Adipose tissue (tissue), 3 donors: ENCODE results near the gene ROBO3. TPM values are rescaled to one million over a fixed set of nuclear protein-coding genes. Genes with fewer than 3 reads are reported as not detected.
A peak's percentile ranks its signal among the peaks of the same experiment; 100 is the strongest.

ENCODE experiments used
- H3K27ac ChIP-seq: one replicate; pipeline ENCODE4 v1.5.1; 2013; ENCODE audit warnings: low read depth, low read length
- WGBS, 3 donors: extraction: QIAGEN DNeasy Blood & Tissue Kit; methylation state at CpG; one replicate each; pipeline ENCODE4 v1.1.7; 2013; 5-methylcytosine and 5-hydroxymethylcytosine counted together
- polyA plus RNA-seq, 3 donors: library from polyadenylated mRNA; stranded (reverse); fragments of 200-250 nt; gene quantifications; one replicate each; pipeline ENCODE4 v1.2.3, GENCODE V29; 2013
- donor health status: healthy with polysubstance abuse.
- donor health status: Bipolar disorder and iron deficiency.
- donor health status: healthy.

The ROBO3 gene
- polyA plus RNA-seq, 3 donors = 5.2 to 44.8 (median 21.7) TPM

DNA sequence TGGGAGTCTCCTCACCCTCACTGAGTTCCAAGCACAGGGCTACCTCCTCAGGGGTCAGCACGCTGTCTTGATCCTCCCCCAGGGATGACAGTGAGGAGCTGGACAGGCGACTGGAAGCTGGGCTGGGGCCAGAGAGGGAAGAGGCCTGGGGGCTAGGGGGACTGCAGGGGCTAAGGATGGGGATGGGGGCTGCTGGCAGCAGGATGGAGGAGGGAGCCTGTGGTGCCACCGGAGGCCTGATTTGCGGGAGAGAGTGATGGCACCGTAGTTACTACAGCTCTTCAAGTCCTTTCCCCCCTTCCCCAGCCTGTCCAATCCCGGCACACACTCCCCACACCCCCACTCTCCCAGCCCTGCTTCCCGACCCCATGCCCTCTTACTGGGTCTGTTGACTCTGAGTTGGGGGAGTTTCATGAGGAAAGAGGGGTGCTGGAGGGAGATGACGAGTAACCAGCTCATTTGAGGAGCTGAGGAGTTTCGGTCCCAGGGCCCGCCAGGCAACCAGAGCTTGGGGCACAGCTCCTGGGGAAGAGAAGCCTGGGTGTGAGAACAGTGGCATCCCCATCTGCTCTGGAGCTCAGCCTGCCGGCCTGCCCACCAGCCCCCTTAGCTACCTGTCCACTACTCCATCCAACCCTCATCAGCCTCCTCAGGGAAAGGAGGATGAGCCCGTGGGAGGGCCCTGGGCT lies 21.9 kb downstream of the ROBO3 start:
- 69 to 92% (median 88%) methylated on average over 11 to 12 of the region's 12 CpGs for WGBS, 3 donors
- H3K27ac ChIP-seq = no peak overlapping the region

DNA sequence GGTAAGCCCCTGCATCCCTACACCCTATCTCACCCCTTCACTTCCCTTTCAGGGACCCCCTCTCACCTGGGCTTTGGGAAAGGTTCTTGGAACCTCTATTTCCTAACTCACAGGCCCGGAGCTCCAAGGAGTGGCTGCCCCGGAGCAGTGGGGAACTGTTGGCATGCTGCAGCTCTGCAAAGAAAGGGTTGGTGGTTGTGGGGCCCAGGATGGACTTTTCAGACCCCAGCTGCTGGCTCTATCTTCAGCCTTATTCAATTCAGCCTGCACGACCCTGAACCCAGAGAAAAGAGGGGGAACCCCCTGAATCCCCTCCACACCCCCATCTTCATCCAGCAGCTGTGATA lies 22.4 kb downstream of the ROBO3 start:
- H3K27ac ChIP-seq = no peak overlapping the region
- WGBS, 3 donors = 74 to 82% (median 81%) methylated on average over 3 of the region's 3 CpGs

DNA sequence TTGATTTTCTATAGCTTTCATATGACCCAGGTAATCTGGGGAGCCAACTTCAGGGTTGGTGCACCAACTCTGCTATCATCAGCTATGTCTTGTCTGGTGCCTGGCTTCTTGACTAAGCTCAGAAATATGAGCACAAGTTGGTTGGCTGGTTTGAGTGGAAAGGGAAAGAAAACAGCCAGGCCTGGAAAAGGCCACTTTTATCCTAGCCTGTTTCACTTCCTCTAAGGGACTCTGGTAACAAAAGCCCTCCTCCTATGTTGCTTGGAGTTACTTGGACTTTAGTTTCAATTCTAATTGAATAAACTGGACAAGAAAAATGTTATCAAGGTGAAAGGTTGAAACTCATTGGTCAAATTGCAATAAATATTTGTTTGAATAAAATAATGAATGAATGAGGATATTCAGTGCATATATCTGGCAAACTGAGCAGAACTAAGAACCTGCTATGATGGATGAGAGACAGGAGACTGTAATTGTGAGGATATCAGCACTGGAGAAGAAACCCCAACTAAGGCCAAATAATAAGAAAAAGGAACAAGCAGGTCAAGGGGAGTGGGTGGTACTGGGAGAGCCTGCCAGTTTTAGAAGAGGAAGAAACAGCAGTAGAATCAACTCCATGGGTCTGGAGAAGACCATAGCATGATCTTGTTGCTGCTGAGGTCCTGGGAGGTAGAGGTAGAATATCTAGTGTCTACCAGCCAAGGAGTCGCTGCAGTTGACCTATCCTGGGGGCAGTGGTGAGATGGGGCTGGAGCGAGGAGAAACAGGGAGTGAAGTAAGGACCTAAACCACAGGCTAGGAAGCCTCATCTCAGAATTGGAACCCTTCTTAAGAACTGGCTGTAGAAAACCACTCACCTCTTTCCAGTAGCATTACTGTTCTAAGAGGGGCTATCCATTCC lies 24.2 kb downstream of the ROBO3 start:
- 86 to 88% (median 88%) methylated on average over 2 of the region's 2 CpGs for WGBS, 3 donors
- H3K27ac ChIP-seq = no peak overlapping the region

DNA sequence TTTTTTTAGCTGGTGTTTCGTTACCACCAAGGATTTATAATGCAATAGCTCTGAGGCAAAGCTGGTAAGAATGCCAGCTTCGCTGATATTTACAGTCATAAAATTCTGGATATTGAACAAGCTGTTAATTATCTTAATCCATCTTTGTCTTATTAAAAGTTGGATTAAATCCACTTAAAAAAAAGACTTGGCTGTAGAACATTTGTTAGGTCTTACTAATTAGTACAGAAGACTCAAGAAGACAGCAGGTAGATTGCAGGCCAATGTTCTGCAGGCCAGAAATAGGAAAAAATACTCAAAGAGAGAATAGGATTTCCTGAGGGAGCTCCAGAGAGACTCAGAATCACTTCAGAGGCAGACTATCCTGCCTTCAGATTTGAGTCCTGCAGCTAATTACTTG lies 24.9 kb downstream of the ROBO3 start:
- no peak overlapping the region for H3K27ac ChIP-seq

DNA sequence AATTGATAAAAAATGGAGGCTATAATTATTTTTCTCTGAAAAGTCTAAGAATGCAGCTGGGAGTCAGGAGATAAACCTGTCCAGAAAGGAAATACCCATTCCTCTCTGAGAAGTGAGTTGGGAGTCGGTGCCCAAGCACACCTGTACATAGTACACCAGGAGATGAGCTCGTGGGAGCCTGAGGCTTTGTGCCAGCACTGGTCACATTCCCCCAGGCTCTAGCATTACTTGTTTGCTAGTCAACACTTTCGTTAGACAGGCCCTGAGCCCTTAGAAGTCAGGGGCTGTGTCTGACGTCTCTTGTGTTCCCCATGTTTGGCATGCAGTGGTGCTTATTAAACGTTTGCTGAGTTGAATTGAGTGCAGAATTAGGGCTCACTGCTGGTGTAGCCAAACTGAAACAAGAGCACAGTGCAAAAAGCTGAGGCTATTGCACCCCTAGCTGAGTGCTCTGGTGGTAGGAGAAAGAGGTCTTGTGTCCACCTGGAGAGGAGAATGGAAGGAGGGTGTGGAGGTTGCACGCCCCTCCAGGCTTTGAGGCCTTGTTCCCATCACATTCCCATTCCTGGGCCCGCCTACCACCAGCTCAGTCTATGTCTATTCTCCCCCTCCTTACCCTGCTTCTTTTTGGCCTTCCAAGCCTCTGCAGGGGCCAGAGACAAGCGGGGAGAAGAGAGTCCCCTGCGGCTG lies 25.6 kb downstream of the ROBO3 start:
- no peak overlapping the region for H3K27ac ChIP-seq
- WGBS, 3 donors = 51 to 56% (median 56%) methylated on average over 9 of the region's 9 CpGs

More for the DNA sequence above, 24.9 kb downstream of the ROBO3 start:
- 72 to 81% (median 79%) methylated on average over 2 of the region's 2 CpGs for WGBS, 3 donors

DNA sequence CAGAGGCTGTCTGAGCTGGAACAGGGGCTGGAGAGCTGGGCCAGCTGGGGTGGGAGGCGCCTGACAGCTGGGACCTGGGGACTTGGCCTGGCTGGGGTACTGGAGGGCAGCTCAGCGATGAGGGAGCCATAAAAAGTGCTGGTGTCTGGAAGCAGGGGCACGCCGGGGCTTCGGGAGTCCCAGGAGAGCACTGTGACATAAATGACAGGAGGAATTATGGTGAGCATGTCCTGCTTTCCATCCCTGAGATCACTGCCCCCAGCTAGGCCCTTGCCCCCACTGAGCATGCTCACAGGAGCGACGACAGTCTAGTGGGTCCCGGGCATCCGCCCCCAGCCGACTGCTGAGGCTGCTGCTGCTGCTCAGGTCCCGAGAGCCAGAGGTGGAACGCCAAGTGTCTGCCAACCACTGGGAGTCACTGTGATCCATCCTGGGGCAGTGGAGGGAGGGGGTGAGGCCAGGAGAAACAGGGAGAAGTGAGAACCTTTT lies 26.2 kb downstream of the ROBO3 start:
- 44 to 56% (median 48%) methylated on average over 12 of the region's 12 CpGs for WGBS, 3 donors
- no peak overlapping the region for H3K27ac ChIP-seq

DNA sequence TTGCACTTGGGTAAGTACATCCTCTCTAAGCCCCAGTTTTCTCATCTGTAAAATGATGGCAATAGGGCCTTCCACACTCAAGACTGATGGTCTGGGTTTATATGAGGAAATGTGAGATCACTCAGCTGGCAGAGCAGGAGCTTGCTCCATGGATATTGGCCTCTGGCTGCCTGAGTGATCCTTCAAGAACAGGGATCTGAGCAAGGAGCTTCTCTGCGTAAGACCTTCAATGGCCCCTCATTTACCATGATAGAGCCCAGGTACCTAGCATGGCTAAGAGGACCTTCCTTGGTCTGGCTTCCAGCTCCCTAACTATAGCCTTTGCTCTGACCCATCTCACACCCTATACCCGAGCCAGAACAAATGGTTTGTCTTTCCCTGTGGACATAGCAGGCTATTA lies 26.9 kb downstream of the ROBO3 start:
- no peak overlapping the region for H3K27ac ChIP-seq
- 69 to 90% (median 81%) methylated on average over 2 of the region's 2 CpGs for WGBS, 3 donors

DNA sequence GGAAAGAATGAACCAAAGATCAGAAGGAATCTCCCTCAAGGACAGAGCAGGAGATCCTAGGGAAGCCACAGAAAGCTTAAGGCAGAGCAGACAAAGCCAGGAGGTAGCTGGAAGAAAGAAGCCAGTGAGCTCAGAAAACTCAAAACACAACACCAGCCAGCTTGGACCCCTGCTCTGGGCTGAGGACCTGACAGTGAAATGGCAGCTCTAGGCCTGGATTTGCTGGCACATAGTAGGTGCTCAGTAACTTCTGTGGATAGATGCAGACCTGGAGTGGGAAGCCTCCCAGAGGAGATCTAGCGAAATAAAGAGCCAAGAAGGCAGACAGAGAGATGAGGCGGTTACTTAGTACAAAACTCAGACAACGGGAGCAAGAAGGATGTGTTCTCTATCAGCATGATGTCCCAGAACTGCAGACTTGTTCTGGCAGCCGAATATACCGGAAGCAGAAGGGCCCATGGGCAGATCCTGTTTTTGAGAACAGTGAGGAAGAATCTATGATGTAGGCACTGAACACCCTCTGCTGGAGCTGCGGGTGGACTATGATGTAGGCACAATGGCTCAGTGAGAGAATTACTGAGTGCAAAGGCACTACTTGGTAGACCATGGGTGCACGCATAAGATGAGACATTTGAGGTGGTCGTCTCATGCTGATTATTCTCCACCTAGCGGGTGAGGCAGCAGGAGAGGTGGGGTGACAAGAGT lies 27.7 kb downstream of the ROBO3 start:
- no peak overlapping the region for H3K27ac ChIP-seq
- WGBS, 3 donors = 58 to 73% (median 59%) methylated on average over 9 of the region's 9 CpGs

DNA sequence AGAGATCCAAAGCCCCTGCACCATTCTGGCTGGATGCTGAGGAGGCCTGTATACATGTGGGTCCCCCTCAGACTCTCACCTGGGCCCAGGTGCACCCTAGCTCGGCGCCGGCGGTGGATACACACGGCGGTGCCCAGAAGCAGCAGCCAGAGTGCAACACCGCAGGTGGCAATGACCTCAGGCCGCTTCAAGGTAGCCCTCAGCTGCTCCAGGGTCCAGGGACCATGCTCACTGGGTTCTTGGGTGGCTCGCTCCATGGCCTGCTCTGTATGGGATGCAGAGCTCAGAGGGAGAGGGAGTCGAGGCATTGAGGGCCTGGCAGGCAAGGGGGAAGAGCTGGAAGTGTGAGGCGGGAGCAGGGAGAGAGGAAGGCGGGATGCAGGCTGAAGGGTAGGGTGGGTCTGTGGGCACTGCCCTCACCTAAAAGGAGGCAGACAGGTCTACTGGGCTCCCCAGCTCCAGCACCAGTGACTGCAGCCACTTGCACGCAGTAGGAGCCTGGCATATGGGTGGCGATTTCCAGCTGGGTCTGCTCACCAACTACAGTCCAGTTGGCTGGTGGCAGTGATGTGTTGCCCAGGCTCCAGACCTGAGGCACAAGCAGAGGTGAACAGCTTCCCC lies 28.7 kb downstream of the ROBO3 start:
- H3K27ac ChIP-seq = no peak overlapping the region
- 85 to 86% (median 85%) methylated on average over 14 of the region's 14 CpGs for WGBS, 3 donors

DNA sequence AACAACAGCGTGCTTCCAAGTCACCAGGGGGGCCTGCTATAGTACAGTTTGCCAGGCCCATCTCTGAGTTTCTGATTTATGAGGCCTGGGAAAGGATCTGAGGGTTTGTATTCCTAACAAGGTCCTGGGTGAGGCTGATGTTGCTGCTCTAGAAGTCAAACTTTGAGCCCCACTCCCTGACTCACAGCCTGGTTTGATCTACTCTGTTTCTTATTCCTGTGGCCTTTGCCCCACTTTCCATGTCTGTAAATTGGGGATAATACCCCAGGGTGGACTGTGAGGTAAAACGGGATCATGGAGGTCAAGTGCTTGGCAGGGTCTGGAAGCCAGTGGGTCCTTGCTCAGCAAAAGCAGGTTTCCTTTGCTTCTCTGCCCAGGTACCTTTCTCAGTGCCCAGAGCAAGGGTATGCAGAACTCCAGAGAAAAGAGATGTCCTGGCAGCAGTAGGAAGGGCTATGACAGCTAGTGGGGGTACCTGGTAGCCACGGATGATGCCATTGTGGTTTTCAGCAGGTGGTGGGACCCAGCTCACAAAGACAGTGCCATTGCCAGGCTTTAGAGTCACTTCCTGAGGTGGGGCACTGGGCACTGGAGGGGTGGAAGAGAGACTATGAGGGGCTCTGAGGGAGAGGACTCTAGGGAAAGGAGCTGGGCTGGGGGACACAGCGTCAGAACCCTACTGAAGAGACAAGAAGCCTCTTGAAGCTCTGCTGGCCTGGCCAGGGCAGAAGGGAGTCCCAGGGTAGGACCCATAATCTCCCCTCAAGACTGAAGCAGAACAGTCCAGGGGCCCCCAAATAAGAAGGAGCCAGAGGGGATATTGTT lies 29.6 kb downstream of the ROBO3 start:
- 66 to 69% (median 68%) methylated on average over 4 of the region's 4 CpGs for WGBS, 3 donors
- no peak overlapping the region for H3K27ac ChIP-seq

DNA sequence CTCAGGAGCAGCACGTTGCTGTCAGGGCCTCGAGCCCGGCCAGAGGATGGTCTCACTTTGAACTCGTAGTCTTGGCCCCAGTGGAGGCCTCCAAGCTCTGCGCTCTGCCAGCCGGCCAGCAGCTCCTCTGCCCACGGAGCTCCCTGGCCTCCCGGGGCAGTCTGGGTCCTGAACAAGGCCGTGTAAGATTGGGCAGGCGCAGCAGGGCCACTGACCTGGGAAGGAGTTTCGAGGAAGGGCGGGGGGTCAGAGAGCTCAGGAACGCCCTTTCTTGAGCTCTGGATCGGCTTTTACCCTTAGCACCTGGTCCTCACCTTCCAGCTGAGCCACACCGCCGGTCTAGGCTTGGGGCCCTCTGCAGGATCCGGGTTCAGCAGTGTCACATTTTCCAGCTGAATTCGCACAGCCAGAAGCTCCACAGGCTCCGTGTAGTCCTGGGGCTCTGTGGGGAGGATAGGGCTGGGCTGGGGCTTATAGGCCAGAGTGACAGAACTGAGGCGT lies 30.3 kb downstream of the ROBO3 start:
- WGBS, 3 donors = 69 to 74% (median 69%) methylated on average over 20 of the region's 20 CpGs
- no peak overlapping the region for H3K27ac ChIP-seq

DNA sequence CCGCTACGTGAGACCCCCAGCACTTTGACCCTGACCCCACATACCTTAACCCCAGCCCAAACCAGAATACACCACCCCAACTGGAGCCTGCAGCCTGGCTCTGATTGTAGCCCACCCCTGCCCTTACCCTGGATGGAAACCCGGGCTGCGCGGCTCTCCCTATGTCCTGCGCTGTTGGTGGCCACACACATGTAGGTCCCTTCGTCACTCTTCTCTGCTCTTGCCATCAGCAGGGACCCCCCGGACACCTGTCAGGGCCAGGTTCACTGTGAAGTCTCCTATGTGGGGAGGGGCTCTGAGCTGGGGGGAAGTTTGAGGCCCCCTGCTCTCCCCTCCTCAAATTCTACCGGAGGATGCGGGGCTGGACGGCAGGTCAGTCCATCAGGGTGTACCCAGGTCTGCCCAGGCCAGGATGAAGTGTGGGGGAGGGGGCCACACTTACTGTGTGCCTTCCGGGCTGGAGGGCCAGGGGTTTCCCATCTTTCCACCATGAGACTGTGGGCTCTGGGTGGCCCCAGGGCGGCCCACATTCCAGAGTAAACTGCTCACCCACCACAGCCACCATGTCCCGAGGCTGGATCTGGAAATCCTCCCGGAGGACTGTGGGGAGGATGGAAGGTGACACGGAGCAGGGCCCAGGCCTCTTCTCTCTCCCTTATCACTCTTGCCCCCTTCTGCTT lies 31.0 kb downstream of the ROBO3 start:
- no peak overlapping the region for H3K27ac ChIP-seq
- WGBS, 3 donors = 69 to 78% (median 74%) methylated on average over 16 of the region's 16 CpGs

DNA sequence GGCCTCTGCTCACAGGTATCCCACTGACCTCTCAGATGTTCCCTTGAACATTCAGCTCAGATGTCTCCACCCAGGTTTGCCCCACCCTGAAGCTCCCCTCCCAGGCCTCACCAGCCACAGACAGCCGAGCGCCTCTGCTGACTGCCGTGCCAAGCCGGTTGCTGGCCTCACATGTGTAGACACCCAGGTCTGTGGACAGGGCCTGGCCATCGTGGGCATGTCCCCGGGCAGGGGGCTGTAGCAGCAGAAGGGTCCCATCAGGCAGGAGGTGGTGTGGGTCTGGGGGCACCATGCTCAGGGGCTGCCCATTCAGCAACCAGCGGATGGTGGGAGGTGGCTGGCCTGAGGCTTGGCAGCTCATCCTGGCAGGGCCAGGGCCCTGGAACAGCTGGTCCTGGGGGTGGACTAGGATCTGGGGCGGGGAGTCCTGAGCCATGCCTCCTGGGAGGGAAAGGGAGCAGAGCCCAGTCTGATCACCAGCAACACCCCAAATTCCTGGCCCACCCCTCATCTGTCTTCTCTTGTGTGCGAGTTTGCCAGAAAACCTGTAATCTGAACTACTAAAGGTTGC lies 31.7 kb downstream of the ROBO3 start:
- WGBS, 3 donors = 37 to 75% (median 43%) methylated on average over 9 of the region's 9 CpGs
- peak overlapping the region; percentile 13 for H3K27ac ChIP-seq

DNA sequence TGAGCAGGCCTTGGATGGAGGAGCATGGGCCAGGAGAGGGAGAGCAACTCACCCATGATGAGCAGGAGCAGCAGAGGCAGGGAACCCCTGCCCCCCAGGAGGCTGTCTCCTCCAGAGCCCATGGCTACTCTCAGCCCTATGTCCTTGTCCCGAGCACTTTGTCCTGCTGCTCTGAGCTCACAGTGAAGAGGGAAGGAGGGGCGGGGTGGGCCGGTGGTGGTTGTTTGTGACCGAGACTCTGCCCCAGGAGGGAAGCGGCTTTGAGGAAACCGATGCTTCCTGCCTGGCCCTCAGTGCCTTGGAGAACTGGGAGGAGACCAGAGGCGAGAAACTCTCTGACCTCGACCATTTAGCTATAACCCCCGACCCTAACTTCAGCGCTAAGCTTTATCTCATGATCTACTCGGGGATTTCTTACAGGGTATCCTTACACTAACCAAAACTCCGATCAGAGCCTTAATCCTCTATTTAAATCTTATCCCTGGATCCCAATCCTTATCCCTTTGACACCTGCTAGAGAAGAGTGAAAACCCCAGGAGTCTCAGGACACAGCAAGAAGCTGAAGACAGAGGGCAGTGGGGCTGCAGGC lies 32.5 kb downstream of the ROBO3 start, which contains the start of gene ROBO4:
ROBO4 (minus strand) TSS at position 192 of the 589 bp plus-strand sequence; CDS start at position 122, 70 bp downstream.
- peak within 1 kb of the TSS; percentile 92 for H3K27ac ChIP-seq
- 12 to 31% (median 22%) methylated on average over 12 of the region's 12 CpGs for WGBS, 3 donors

DNA sequence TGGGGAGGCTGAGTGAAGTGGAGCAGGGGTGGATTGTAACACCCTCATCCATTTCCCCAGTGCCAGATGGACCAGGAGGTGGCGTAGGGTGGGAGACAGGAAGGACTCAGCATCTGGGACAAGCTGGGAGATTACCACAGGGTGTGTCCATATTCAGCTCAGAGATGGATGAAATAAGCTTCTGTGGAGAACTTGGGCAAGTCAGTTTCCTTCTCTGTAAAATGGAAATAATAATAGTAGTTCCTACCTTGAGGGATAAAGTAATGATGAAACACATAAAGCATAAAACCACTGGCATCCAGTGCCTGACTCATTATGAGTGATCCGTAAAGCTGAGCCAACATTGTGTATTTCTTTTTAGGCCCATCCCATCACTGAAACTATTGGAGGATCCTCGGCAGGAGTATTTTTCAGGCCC lies 33.0 kb downstream of the ROBO3 start:
- WGBS, 3 donors = 30 to 57% (median 32%) methylated on average over 3 of the region's 3 CpGs
- H3K27ac ChIP-seq = peak overlapping the region; percentile 92

DNA sequence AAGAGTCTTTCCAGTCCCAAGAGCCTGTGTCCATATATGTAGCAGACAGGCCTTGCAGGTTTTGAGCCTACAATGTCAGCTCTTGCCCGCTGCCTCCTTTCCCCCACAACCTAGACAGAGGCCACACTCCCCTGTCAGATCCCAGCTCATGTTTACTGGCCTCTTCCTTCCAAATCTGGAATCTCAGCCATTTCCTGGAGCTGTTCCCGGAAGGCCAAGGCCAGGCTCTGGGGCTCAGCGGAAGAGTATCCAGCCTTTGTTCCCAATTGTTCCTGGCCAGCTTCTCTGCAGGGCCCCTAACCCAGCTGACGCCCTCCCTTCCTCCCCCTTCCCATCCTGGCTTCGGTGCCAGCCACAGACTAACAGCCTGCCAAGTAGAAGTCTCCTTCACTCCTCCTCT lies 33.5 kb downstream of the ROBO3 start:
- peak overlapping the region; percentile 92 for H3K27ac ChIP-seq
- WGBS, 3 donors = 28 to 32% (median 30%) methylated on average over 5 of the region's 5 CpGs
